Tongue (tissue), 2 donors: ENCODE data around the gene RNF148. TPM values are rescaled to one million over a fixed set of nuclear protein-coding genes. Genes with fewer than 3 reads are reported as not detected.
"Not testable (repeated sequence)": the region's sequence is repeated elsewhere in the genome, so short reads cannot be mapped to it uniquely, and the experiment has no call there.

Experiments used
- DNase-seq: peaks from one replicate; pipeline ENCODE4 v3.0.0-alpha.2; 2015
- total RNA-seq: library from RNA; depleted of rRNA; stranded (reverse); fragments of >200 nt; gene quantifications from one replicate; pipeline ENCODE4 v1.2.3, GENCODE V29; 2014

RNF148 gene
- total RNA-seq, 1 donor from 2014 or later = 3.2 TPM

GRCh38 chr7:122689346-122690109 lies 13.2 kb downstream of the RNF148 start:
- DNase-seq = no peak

GRCh38 chr7:122688400-122688998 lies 14.2 kb downstream of the RNF148 start:
- peak; percentile 68 for DNase-seq

GRCh38 chr7:122686360-122686878 lies 16.3 kb downstream of the RNF148 start:
- no peak for DNase-seq

- DNase-seq = no peak
Observed at GRCh38 chr7:122684504-122684903, 18.2 kb downstream of the RNF148 start.

- DNase-seq = no peak
Observed at GRCh38 chr7:122682815-122683550, 19.7 kb downstream of the RNF148 start.

- DNase-seq = not testable (repeated sequence)
Observed at GRCh38 chr7:122681186-122681585, 21.5 kb downstream of the RNF148 start.

GRCh38 chr7:122679813-122680212 lies 22.9 kb downstream of the RNF148 start:
- DNase-seq = no peak

GRCh38 chr7:122679269-122679709 lies 23.4 kb downstream of the RNF148 start:
- not testable (repeated sequence) for DNase-seq

GRCh38 chr7:122677149-122677548 lies 25.6 kb downstream of the RNF148 start:
- no peak for DNase-seq

- no peak for DNase-seq
Observed at GRCh38 chr7:122676466-122676865, 26.3 kb downstream of the RNF148 start.

GRCh38 chr7:122675621-122676020 lies 27.1 kb downstream of the RNF148 start:
- DNase-seq = no peak

- peak; percentile 35 for DNase-seq
Observed at GRCh38 chr7:122675011-122675410, 27.7 kb downstream of the RNF148 start.

GRCh38 chr7:122674502-122674901 lies 28.2 kb downstream of the RNF148 start:
- peak; percentile 82 for DNase-seq

GRCh38 chr7:122673951-122674350 lies 28.8 kb downstream of the RNF148 start:
- no peak for DNase-seq

GRCh38 chr7:122672536-122672935 lies 30.2 kb downstream of the RNF148 start:
- no peak for DNase-seq

GRCh38 chr7:122663733-122664132 lies 39.0 kb downstream of the RNF148 start:
- DNase-seq = no peak

- DNase-seq = no peak
Observed at GRCh38 chr7:122658856-122659255, 43.9 kb downstream of the RNF148 start.

- DNase-seq = no peak
Observed at GRCh38 chr7:122653685-122654084, 49.0 kb downstream of the RNF148 start.

- DNase-seq = no peak
Observed at GRCh38 chr7:122652876-122653275, 49.8 kb downstream of the RNF148 start.
